COLO829 (cell line): Measurements from ENCODE around the gene NUDT14.
A peak's percentile ranks its signal among the peaks of the same experiment; 100 is the strongest.

Experiments
- DNase-seq: peaks from one replicate; pipeline ENCODE4 v3.0.0; 2012; ENCODE audit warnings: low spot score

NUDT14 gene

DNA sequence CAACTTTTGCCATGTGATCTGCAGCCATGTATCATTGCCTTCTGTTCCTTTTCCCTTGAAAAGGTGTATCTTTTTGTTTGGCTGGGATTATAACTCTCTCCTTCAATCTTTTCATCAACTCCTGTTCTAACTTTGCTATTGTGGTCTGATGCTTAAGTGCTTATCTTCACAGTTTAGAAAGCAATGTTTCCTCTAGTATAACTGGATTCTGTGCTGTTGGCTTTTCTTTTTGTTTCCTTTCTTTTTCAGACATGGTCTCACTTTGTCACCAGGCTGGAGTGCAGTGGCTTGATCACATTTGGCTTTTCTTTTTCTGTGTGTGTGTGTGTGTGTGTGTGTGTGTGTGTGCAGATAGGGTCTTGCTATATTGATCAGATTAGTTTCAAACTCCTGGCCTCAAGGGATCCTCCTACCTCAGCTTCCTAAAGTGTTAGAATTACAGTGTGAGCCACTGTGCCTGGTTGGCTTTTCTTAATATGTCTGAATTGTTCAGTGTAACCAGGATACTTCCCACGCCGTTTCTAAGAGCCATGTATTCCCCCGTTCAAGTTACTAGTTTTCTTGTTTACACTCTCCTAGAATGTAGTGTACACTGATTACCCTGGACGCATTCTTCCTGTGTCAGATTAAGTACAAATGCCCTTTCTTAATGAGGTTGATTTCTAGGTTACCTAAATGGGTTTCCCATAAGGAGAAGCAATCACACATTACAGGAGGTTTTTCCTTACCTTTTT is 48.0 kb downstream of the NUDT14 start:
- no peak for DNase-seq

GRCh38 chr14:105131241-105131640 is 49.9 kb downstream of the NUDT14 start:
- no peak for DNase-seq

DNA sequence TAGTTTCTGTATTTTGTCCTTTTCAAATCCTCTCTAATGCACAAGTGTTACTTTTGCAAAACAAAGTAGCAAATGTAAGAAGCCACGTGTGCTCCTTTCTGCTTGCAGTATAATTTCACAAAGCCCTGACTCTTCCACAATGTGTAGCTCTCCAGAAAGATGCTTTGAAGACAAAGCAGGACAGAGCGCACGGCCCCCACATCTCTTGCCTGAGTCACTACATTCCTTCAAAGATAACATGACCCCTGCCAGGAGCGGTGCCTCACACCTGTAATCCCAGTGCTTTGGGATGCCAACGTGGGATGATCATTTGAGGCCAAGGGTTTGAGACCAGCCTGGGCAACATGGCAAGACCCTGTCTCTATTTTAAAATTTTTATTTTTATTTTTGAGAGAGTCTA is 53.1 kb downstream of the NUDT14 start:
- no peak for DNase-seq

- no peak for DNase-seq
Observed at GRCh38 chr14:105126981-105127329, 54.2 kb downstream of the NUDT14 start.

DNA sequence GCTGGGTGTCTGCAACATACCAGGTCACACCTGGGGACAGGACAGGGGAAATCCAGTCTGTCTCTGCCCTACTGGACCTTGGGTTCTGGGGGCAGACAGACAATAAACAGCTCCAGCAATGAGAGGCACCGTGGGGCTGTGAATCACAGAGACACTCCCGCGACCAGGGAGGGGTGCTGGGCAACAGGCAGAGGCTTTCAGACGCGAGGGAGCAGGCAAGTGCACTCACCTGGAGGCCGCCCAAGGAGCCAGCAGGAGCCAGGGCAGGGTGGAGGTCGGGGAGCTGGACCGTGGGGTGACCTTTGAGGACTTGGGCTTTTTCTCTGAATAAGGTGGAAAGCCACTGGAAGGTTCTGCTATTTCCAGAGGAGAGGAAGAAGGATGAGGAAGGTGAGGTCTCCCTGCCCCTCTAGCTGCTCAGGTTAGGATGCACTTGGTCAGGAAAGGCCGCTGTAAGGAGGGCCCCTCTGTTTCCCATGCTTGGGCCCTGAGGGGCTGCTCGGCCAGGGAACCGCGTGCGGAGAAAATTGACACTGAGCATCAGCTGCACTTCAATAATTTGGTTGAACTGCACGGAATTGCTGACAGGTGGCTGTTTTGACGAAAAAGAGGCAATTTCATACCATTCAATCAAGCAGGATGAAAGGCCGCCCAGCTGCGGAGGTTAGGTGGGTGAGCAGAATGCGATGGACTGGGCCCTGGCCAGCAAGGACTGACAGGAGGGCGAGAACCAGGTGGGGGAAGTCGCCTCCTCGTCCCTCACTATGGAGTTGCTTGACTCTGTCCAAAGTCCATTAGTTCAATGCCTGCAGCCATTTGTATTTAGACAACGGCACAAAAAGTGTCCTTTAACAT is 54.8 kb downstream of the NUDT14 start:
- DNase-seq, result no peak

- no peak for DNase-seq
Observed at GRCh38 chr14:105124823-105125222, 56.3 kb downstream of the NUDT14 start.

GRCh38 chr14:105123981-105124765 is 56.9 kb downstream of the NUDT14 start:
- no peak for DNase-seq

GRCh38 chr14:105123064-105123665 is 57.9 kb downstream of the NUDT14 start:
- DNase-seq, result peak; percentile 73
